Esophagus muscularis mucosa (tissue), 4 donors: ENCODE results near the gene DNAH7. TPM values are rescaled to one million over a fixed set of nuclear protein-coding genes. Genes with fewer than 3 reads are reported as not detected.

Source experiments
- DNase-seq: peaks from one replicate; pipeline ENCODE4 v3.0.0-alpha.2; 2017; ENCODE audit errors: extremely low spot score
- H3K27ac ChIP-seq, 4 donors: fragments of 200-600 bp; sonication (generic); replicated peaks in 1 of 4; 1 replicate in 3 of 4; 2 replicates in 1 of 4; pipeline ENCODE4 v1.5.1; 2016 to 2019; ENCODE audit warnings: mild to moderate bottlenecking in 1 of 4
- H3K27me3 ChIP-seq, 4 donors: fragments of 200-600 bp; sonication (generic); one replicate each; pipeline versions ENCODE4 v1.5.1 to v1.6.0; 2016 to 2019
- H3K36me3 ChIP-seq, 4 donors: fragments of 200-600 bp; sonication (generic); one replicate each; pipeline ENCODE4 v1.5.1; 2016 to 2019
- H3K4me1 ChIP-seq, 4 donors: fragments of 200-600 bp; sonication (generic); one replicate each; pipeline ENCODE4 v1.5.1; 2016 to 2019
- H3K4me3 ChIP-seq, 4 donors: fragments of 200-600 bp; sonication (generic); 1 replicate in 2 of 4; 2 replicates in 2 of 4; pipeline ENCODE4 v1.5.1; 2016 to 2019; ENCODE audit warnings: mild to moderate bottlenecking in 4 of 4, moderate library complexity in 1 of 4
- H3K9me3 ChIP-seq, 4 donors: fragments of 200-600 bp; sonication (generic); 1 replicate in 3 of 4; 2 replicates in 1 of 4; pipeline ENCODE4 v1.5.1; 2016 to 2019
- CTCF ChIP-seq, 3 experiments: fragments of 200-600 bp in 2 of 3; fragments of 450-650 bp in 1 of 3; sonication (generic) in 2 of 3; IDR thresholded peaks; one replicate each; pipeline ENCODE4 v1.5.1; 2017 to 2019; ENCODE audit warnings: antibody characterized with exemption in 3 of 3, mild to moderate bottlenecking in 2 of 3, moderate library complexity in 1 of 3
- EP300 ChIP-seq: sonication (generic); formaldehyde crosslinking; IDR thresholded peaks from one replicate; pipeline ENCODE4 v1.6.1; 2017; ENCODE audit warnings: antibody characterized with exemption
- POLR2A ChIP-seq: fragments of 450-650 bp; IDR thresholded peaks from one replicate; pipeline ENCODE4 v1.6.1; 2017; ENCODE audit warnings: antibody characterized with exemption, moderate library complexity, mild to moderate bottlenecking, low read depth
- POLR2AphosphoS5 ChIP-seq, 2 donors: sonication (generic); formaldehyde crosslinking; IDR thresholded peaks; one replicate each; pipeline ENCODE4 v1.6.1; 2017; ENCODE audit warnings: antibody characterized with exemption in 2 of 2
- WGBS: methylation state at CpG from one replicate; pipeline ENCODE4 v1.1.5; 2018; 5-methylcytosine and 5-hydroxymethylcytosine counted together
- intact Hi-C: fragments of 100-400 bp; cut with DNase I; formaldehyde crosslinking; loops from one replicate; pipeline ENCODE4 v1.15.1; 2023
- total RNA-seq, 4 donors: library from RNA; depleted of rRNA; stranded (reverse); fragments of >200 nt; gene quantifications; one replicate each; pipeline versions ENCODE4 v1.1.0 to v1.2.1, GENCODE V29; 2016

Gene DNAH7
- total RNA-seq, 4 donors from 2014 or later: 0.39 to 0.98 (median 0.66) TPM

DNA sequence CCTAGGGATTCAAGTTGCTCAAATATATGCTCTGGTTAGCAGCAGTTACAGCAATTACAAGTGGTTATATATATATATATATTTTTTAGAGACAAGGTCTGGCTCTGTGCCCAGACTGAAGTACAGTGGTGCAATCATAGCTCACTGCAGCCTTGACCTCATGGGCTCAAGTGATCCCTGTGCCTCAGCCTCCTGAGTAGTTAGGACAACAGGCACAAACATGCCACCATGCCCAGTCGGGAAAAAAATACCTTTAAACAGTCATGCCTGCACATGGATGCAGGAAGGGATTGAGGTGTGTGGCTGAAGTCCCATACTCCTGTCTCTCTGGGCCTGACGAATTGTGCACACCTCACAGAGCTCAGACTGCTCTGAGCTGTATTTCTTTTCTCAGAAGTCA lies 19.6 kb upstream of the DNAH7 start:
- no peaks in the 10 kb centered on the region for H3K4me1 ChIP-seq
- TF ChIP-seq POLR2AphosphoS5 (IDR thresholded peaks at IDR 0.05) (no peak), CTCF (IDR thresholded peaks at IDR 0.05) (no peak), EP300 (no peak), POLR2A (no peak)
- intact Hi-C loops: loop anchor here (10.0 kb wide), 1 partner anchor 207 kb away; no protein-coding TSS in a partner anchor
- DNase-seq: no peak
- 43% methylated on average over 2 of the region's 2 CpGs for WGBS
- no peak overlapping the region for H3K27ac ChIP-seq
- H3K27me3 ChIP-seq: peaks cover 0 to 5% (median 0%) of the 10 kb centered on the region in 4 donors
- no peak overlapping the region for H3K4me3 ChIP-seq
- no peaks in the 10 kb centered on the region for H3K36me3 ChIP-seq
- peaks cover 0 to 5% (median 1%) of the 10 kb centered on the region in 4 donors for H3K9me3 ChIP-seq

DNA sequence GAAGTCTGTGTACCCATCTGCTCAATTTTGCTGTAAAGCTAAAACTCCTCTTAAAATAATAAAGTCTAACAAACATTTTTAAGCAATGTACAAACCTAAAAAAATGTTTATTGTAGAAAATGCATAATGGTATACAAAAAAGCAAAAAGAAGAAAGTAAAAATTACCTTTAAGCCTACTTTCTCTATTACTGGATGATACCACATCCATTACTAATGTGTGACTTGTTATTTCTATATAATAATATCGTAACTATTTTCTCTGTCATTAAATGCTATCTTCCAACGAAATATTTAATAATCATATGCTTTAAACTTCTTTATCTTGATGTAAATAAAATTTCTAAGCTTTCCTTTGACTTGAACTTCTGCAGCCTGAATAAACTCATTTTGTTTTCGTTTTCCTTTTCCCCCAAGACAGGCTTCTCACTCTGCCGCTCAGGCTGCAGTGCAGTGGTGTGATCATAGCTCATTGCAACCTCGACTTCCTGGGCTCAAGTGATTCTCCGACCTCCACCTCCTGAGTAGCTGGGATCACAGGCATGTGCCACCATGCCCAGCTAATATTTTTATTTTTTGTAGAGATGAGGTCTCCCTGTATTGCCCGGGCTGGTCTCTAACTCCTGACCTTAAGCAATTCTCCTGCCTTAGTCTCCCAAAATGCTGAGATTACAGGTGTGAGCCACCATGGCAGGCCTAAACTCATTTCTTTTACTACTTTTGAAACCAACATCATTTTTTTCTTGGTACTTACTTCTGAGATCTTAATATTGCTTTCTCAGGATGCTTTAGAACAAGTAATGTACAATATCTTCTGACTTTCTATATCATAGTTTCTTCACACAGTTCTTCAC lies 18.1 kb upstream of the DNAH7 start:
- peaks cover 0 to 5% (median 0%) of the 10 kb centered on the region in 4 donors for H3K27me3 ChIP-seq
- peaks cover 0 to 5% (median 1%) of the 10 kb centered on the region in 4 donors for H3K9me3 ChIP-seq
- H3K36me3 ChIP-seq: no peaks in the 10 kb centered on the region
- TF ChIP-seq POLR2AphosphoS5 (IDR thresholded peaks at IDR 0.05) (no peak), CTCF (IDR thresholded peaks at IDR 0.05) (no peak), POLR2A (no peak), EP300 (no peak)
- no peak overlapping the region for H3K27ac ChIP-seq
- 90% methylated on average over 7 of the region's 7 CpGs for WGBS
- intact Hi-C loops: loop anchor here (10.0 kb wide), 1 partner anchor 208 kb away; no protein-coding TSS in a partner anchor
- H3K4me3 ChIP-seq: no peak overlapping the region
- no peaks in the 10 kb centered on the region for H3K4me1 ChIP-seq
- DNase-seq: no peak

- peaks cover 0 to 4% (median 0%) of the 10 kb centered on the region in 4 donors for H3K4me1 ChIP-seq
- no peak for DNase-seq
- intact Hi-C loops: loop anchor here (10.0 kb wide), 1 partner anchor 211 kb away; no protein-coding TSS in a partner anchor
- no peak for TF ChIP-seq POLR2AphosphoS5 (IDR thresholded peaks at IDR 0.05)
- no peak for TF ChIP-seq POLR2A
- TF ChIP-seq CTCF (IDR thresholded peaks at IDR 0.05): no peak
- no peak for TF ChIP-seq EP300
- no peaks in the 10 kb centered on the region for H3K36me3 ChIP-seq
- H3K27ac ChIP-seq: no peak overlapping the region
- no peaks in the 10 kb centered on the region for H3K9me3 ChIP-seq
- 90% methylated on average over 5 of the region's 5 CpGs for WGBS
- H3K27me3 ChIP-seq: no peaks in the 10 kb centered on the region
- H3K4me3 ChIP-seq: no peak overlapping the region
Observed at GRCh38 chr2:196083601-196084000, 15.0 kb upstream of the DNAH7 start.

GRCh38 chr2:196080526-196080925 lies 11.9 kb upstream of the DNAH7 start:
- DNase-seq: no peak
- Histone ChIP-seq H3K4me1 (peaks cover 0 to 6% (median 0%) of the 10 kb centered on the region in 4 donors), H3K27me3 (no peaks in the 10 kb centered on the region), H3K36me3 (no peaks in the 10 kb centered on the region), H3K27ac (no peak overlapping the region), H3K9me3 (no peaks in the 10 kb centered on the region), H3K4me3 (no peak overlapping the region)
- intact Hi-C loops: loop anchor here (10.0 kb wide), 1 partner anchor 214 kb away; no protein-coding TSS in a partner anchor
- WGBS: 90% methylated on average over 2 of the region's 2 CpGs
- no peak for TF ChIP-seq POLR2A
- no peak for TF ChIP-seq POLR2AphosphoS5 (IDR thresholded peaks at IDR 0.05)
- no peak for TF ChIP-seq EP300
- no peak for TF ChIP-seq CTCF (IDR thresholded peaks at IDR 0.05)
